Measurements from ENCODE around the gene GRIN2A. TPM values are rescaled to one million over a fixed set of nuclear protein-coding genes. Genes with fewer than 3 reads are reported as not detected.

GRIN2A gene
- total and polyA plus RNA-seq, 8 donors: 0.06 to 9.8 (median 0.86) TPM

DNA sequence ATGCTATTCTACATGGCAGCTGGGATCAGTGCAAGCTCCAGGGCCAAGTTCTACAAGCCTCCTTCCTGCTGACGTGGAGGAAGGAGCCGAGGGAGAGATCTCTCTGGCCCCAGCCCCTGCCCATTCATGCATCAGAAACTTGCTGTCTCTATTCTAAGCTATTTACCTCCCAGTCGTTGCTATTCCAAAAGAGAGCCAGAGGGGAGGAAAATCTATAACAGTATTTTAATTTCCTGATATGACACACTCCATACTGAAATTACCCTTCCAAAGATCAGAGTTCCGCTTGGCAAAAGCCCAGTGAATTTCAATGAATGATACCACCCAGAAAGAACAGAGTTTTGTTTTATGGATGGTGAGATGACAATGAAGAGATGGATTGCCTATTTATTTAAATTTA lies 133.4 kb downstream of the GRIN2A start:
- no peak for DNase-seq
- Histone ChIP-seq H3K27me3 (no peaks in the 10 kb centered on the region), H3K36me3 (no peaks in the 10 kb centered on the region), H3K4me3 (no peak overlapping the region), H3K9me3 (no peaks in the 10 kb centered on the region), H3K27ac (no peak overlapping the region), H3K4me1 (peaks cover 0 to 12% (median 0%) of the 10 kb centered on the region in 4 donors)
- 48 to 68% (median 63%) methylated on average over 4 of the region's 4 CpGs for WGBS, 5 donors
- TF ChIP-seq EP300 (IDR thresholded peaks at IDR 0.05) (no peak), POLR2AphosphoS5 (IDR thresholded peaks at IDR 0.05) (no peak), POLR2A (IDR thresholded peaks at IDR 0.05) (no peak)
- TF ChIP-seq, protein P1, sequence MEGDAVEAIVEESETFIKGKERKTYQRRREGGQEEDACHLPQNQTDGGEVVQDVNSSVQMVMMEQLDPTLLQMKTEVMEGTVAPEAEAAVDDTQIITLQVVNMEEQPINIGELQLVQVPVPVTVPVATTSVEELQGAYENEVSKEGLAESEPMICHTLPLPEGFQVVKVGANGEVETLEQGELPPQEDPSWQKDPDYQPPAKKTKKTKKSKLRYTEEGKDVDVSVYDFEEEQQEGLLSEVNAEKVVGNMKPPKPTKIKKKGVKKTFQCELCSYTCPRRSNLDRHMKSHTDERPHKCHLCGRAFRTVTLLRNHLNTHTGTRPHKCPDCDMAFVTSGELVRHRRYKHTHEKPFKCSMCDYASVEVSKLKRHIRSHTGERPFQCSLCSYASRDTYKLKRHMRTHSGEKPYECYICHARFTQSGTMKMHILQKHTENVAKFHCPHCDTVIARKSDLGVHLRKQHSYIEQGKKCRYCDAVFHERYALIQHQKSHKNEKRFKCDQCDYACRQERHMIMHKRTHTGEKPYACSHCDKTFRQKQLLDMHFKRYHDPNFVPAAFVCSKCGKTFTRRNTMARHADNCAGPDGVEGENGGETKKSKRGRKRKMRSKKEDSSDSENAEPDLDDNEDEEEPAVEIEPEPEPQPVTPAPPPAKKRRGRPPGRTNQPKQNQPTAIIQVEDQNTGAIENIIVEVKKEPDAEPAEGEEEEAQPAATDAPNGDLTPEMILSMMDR (IDR thresholded peaks at IDR 0.05): no peak
- intact Hi-C loops (cut with DNase I; ENCODE audit: low total_unique reads): no loop called here

DNA sequence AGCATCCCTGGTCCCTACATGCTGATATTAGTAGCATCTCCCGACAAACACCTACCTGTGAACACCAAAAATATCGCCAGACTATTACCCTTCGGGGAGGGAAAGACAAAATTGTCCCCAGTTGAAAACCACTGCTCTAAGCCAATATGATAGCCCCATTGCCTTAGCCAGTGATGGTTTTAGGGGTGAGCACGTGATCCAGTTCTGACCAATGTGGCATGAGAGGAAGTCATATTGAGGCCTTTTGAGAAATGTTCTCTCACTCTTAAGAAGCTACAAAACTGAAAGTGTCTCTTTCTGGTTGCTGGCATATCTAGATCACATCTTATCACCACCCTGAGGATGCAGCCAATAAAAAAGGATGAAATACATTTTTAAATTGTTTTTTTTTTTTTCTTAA lies 136.3 kb downstream of the GRIN2A start:
- Histone ChIP-seq H3K4me3 (no peak overlapping the region), H3K27me3 (no peaks in the 10 kb centered on the region), H3K4me1 (peaks cover 0 to 12% (median 0%) of the 10 kb centered on the region in 4 donors), H3K36me3 (no peaks in the 10 kb centered on the region), H3K9me3 (no peaks in the 10 kb centered on the region), H3K27ac (no peak overlapping the region)
- intact Hi-C loops (cut with DNase I; ENCODE audit: low total_unique reads): no loop called here
- no peak for DNase-seq
- TF ChIP-seq POLR2AphosphoS5 (IDR thresholded peaks at IDR 0.05) (no peak), EP300 (IDR thresholded peaks at IDR 0.05) (no peak), POLR2A (IDR thresholded peaks at IDR 0.05) (no peak)
- 87 to 93% (median 92%) methylated on average over 4 of the region's 4 CpGs for WGBS, 5 donors

DNA sequence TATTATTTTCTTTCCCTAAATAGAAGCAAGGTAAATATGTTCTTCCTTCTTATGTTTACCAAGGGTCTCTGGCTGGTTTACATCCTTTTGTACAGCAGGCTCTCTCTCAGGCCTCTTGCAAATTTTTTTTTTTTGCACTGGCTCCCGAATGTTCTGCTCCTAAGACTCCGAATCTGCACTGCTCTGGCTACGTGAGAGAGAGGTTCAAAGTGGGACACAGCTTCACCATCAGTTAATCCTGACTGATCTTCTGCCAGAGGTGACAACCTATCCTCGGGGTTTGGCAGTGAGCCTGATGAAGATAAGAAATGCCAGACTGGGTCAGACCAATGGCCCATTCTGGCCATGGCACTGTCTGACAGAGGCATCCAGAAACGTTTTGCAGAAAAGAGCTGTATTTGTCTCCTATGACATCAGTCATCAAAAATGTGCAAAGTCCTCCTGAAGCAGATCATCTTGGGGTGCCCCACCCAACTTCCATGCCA lies 136.9 kb downstream of the GRIN2A start:
- Histone ChIP-seq H3K27me3 (no peaks in the 10 kb centered on the region), H3K36me3 (no peaks in the 10 kb centered on the region), H3K4me1 (peaks cover 0 to 12% (median 0%) of the 10 kb centered on the region in 4 donors), H3K9me3 (no peaks in the 10 kb centered on the region), H3K4me3 (no peak overlapping the region), H3K27ac (no peak overlapping the region)
- TF ChIP-seq POLR2A (IDR thresholded peaks at IDR 0.05) (no peak), POLR2AphosphoS5 (IDR thresholded peaks at IDR 0.05) (no peak), EP300 (IDR thresholded peaks at IDR 0.05) (no peak)
- TF ChIP-seq, protein P1 (IDR thresholded peaks at IDR 0.05): no peak
- 11 to 18% (median 16%) methylated on average over 5 of the region's 5 CpGs for WGBS, 5 donors
- intact Hi-C loops (cut with DNase I; ENCODE audit: low total_unique reads): no loop called here
- no peak for DNase-seq

DNA sequence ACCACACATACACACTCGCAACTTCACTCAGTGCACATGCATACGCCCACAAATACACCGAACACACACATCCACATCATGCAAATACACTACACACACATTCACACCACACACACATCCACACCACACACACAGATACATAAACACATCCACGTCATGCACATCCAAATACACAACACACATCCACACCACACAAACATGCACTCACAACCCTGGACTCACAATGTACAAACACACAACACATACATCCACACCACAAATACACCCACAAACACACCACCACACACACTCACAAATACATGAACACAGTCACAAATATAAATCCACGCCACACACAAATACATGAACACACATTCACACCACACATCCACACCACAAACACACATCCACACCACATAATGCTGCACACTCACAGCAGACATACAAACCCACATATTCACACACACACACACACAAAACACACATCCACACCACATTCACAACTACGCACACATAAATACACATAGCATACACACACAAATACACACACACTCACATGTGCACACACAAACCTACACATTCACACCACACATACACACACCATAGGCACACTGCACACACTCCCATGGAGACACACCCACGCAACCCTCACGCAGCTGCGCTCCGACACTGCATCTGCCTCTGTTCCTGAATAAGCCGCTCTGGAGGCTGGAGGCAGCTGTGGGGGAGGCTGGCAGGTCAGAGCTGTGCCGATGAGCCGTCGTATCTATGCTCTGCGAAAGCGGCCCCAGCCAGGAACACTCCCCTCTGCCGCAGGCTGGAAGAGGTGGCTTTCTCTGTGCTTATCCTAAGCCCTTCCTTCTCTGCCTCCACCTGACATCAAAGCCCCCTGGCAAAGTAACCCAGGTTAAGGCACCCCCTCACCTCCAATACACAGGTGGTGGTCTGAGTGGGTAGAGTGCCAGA lies 141.8 kb downstream of the GRIN2A start:
- no peak overlapping the region for H3K27ac ChIP-seq
- 53 to 65% (median 62%) methylated on average over 17 of the region's 17 CpGs for WGBS, 5 donors
- no peaks in the 10 kb centered on the region for H3K36me3 ChIP-seq
- peaks cover 0 to 20% (median 0%) of the 10 kb centered on the region in 3 donors for H3K27me3 ChIP-seq
- intact Hi-C loops (cut with DNase I; ENCODE audit: low total_unique reads): no loop called here
- no peak overlapping the region for H3K4me3 ChIP-seq
- H3K4me1 ChIP-seq: peaks cover 0 to 17% (median 8%) of the 10 kb centered on the region in 4 donors
- DNase-seq: peak in 1 of 2 donors; percentile 11
- TF ChIP-seq EP300 (IDR thresholded peaks at IDR 0.05): no peak
- TF ChIP-seq, protein P1 (IDR thresholded peaks at IDR 0.05): no peak
- TF ChIP-seq POLR2AphosphoS5 (IDR thresholded peaks at IDR 0.05): no peak
- TF ChIP-seq POLR2A (IDR thresholded peaks at IDR 0.05): no peak
- peaks cover 0 to 6% (median 0%) of the 10 kb centered on the region in 4 donors for H3K9me3 ChIP-seq
